Right lobe of liver (tissue), 6 donors: ENCODE data around the gene FMN1. TPM values are rescaled to one million over a fixed set of nuclear protein-coding genes. Genes with fewer than 3 reads are reported as not detected.

Experiments
- ATAC-seq, 4 donors: fragments of 200-7000 bp; cut with Tn5 transposase; one replicate each; pipeline ENCODE4 v1.9.1; 2020; ENCODE audit warnings: mild to moderate bottlenecking in 4 of 4, moderate library complexity in 4 of 4
- DNase-seq, 3 donors: peaks; one replicate each; pipeline ENCODE4 v3.0.0-alpha.2; 2020
- H3K27ac ChIP-seq, 3 donors: fragments of 200-600 bp; one replicate each; pipeline ENCODE4 v1.8.0; 2022
- H3K27me3 ChIP-seq, 2 donors: fragments of 200-600 bp; one replicate each; pipeline ENCODE4 v1.8.0; 2022
- H3K36me3 ChIP-seq, 4 donors: fragments of 200-600 bp; sonication (generic) in 1 of 4; one replicate each; pipeline versions ENCODE4 v1.5.1 to v1.8.0; 2017 to 2022; ENCODE audit warnings: control low read depth in 1 of 4
- H3K4me1 ChIP-seq, 4 donors: fragments of 200-600 bp; sonication (generic) in 1 of 4; one replicate each; pipeline versions ENCODE4 v1.5.1 to v1.8.0; 2017 to 2022; ENCODE audit warnings: control low read depth in 1 of 4
- H3K4me3 ChIP-seq, 3 donors: fragments of 200-600 bp; one replicate each; pipeline ENCODE4 v1.8.0; 2022
- H3K9me3 ChIP-seq, 4 donors: fragments of 200-600 bp; sonication (generic) in 1 of 4; one replicate each; pipeline versions ENCODE4 v1.5.1 to v1.8.0; 2017 to 2022; ENCODE audit warnings: control low read depth in 1 of 4
- CTCF ChIP-seq, 4 donors: fragments of 200-600 bp in 3 of 4; fragments of 450-650 bp in 1 of 4; IDR thresholded peaks; one replicate each; pipeline versions ENCODE4 v1.5.1 to v1.8.0; 2016 to 2022; ENCODE audit warnings: antibody characterized with exemption in 4 of 4, mild to moderate bottlenecking in 2 of 4
- POLR2A ChIP-seq: fragments of 450-650 bp; IDR thresholded peaks from one replicate; pipeline ENCODE4 v1.6.1; 2017; ENCODE audit warnings: antibody characterized with exemption, mild to moderate bottlenecking
- WGBS: methylation state at CpG from one replicate; pipeline ENCODE4 v1.1.6; 2018; ENCODE audit warnings: low coverage, low lambda C conversion rate; ENCODE audit not compliant: insufficient coverage; ENCODE audit errors: missing lambda C conversion rate; 5-methylcytosine and 5-hydroxymethylcytosine counted together
- intact Hi-C, 2 donors: fragments of 100-400 bp; cut with DNase I; formaldehyde crosslinking; loops; one replicate each; pipeline versions ENCODE4 v1.11.2 to v1.14.1; 2022
- total RNA-seq, 6 experiments: library from RNA; depleted of rRNA in 2 of 6; stranded (reverse); fragments of >200 nt in 2 of 6; fragmentation: NEBNext Ultra II Directional in 3 of 6; extraction: Animal tissue kit (Norgen Biotek cat#: 25700) in 3 of 6; gene quantifications; one replicate each; pipeline versions ENCODE4 v1.1.0 to v1.2.4, GENCODE V29; 2016 to 2023
- donor health status: DM: no; HTN: yes; CAD: no.
- donor health status: DM: no; HTN: no; CAD: no.
- donor health status: DM: no; HTN: no; CAD: no.
- donor health status: DM: no; HTN: yes; CAD: no.
- donor health status: DM: no; HTN: yes; CAD: no.

The FMN1 gene
- total RNA-seq, 6 experiments from 2014 or later, result 1.1 to 6.8 (median 3.1) TPM

- ATAC-seq, result peak in 3 of 4 donors; percentile 17 to 35 (median 32)
- H3K9me3 ChIP-seq, result no peaks in the 10 kb centered on the region
- 31% methylated on average over 1 of the region's 1 CpG for WGBS
- no peaks in the 10 kb centered on the region for H3K27me3 ChIP-seq
- H3K36me3 ChIP-seq, result no peaks in the 10 kb centered on the region
- TF ChIP-seq POLR2A, result no peak
- TF ChIP-seq CTCF (IDR thresholded peaks at IDR 0.05), result no peak
- intact Hi-C loops, result no loop called here
- no peaks in the 10 kb centered on the region for H3K4me1 ChIP-seq
- DNase-seq, result no peak
- no peak overlapping the region for H3K27ac ChIP-seq
- H3K4me3 ChIP-seq, result no peak overlapping the region
Observed at GRCh38 chr15:33150971-33151370, 43.5 kb downstream of the FMN1 start.

- H3K4me1 ChIP-seq, result no peaks in the 10 kb centered on the region
- 83% methylated on average over 2 of the region's 2 CpGs for WGBS
- no peaks in the 10 kb centered on the region for H3K27me3 ChIP-seq
- no peak overlapping the region for H3K27ac ChIP-seq
- H3K4me3 ChIP-seq, result no peak overlapping the region
- ATAC-seq (no peak), DNase-seq (no peak)
- H3K36me3 ChIP-seq, result no peaks in the 10 kb centered on the region
- H3K9me3 ChIP-seq, result no peaks in the 10 kb centered on the region
- intact Hi-C loops, result no loop called here
- no peak for TF ChIP-seq CTCF (IDR thresholded peaks at IDR 0.05)
- no peak for TF ChIP-seq POLR2A
Observed at GRCh38 chr15:33150431-33150941, 44.0 kb downstream of the FMN1 start.

GRCh38 chr15:33149919-33150318 is 44.6 kb downstream of the FMN1 start:
- Histone ChIP-seq H3K27me3 (no peaks in the 10 kb centered on the region), H3K9me3 (no peaks in the 10 kb centered on the region), H3K4me3 (no peak overlapping the region), H3K27ac (no peak overlapping the region), H3K4me1 (no peaks in the 10 kb centered on the region), H3K36me3 (no peaks in the 10 kb centered on the region)
- no peak for ATAC-seq
- TF ChIP-seq CTCF (IDR thresholded peaks at IDR 0.05) (no peak), POLR2A (no peak)
- intact Hi-C loops, result no loop called here
- no peak for DNase-seq

GRCh38 chr15:33148129-33148751 is 46.3 kb downstream of the FMN1 start:
- intact Hi-C loops, result no loop called here

More at GRCh38 chr15:33148129-33148751, 46.3 kb downstream of the FMN1 start:
- Histone ChIP-seq H3K27ac (no peak overlapping the region), H3K4me1 (no peaks in the 10 kb centered on the region), H3K4me3 (no peak overlapping the region), H3K9me3 (no peaks in the 10 kb centered on the region), H3K27me3 (no peaks in the 10 kb centered on the region), H3K36me3 (no peaks in the 10 kb centered on the region)
- ATAC-seq, result no peak
- DNase-seq, result no peak
- WGBS, result 45% methylated on average over 8 of the region's 8 CpGs
- TF ChIP-seq POLR2A (no peak), CTCF (IDR thresholded peaks at IDR 0.05) (no peak)
